Measurements from ENCODE around the gene SGSH. TPM values are rescaled to one million over a fixed set of nuclear protein-coding genes. Genes with fewer than 3 reads are reported as not detected.
"Not testable (repeated sequence)": the region's sequence is repeated elsewhere in the genome, so short reads cannot be mapped to it uniquely, and the experiment has no call there.

Gene SGSH
- total RNA-seq, 1 donor from 2014 or later = 64.8 TPM

GRCh38 chr17:80210348-80211108 is 9.6 kb downstream of the SGSH start:
- no peak for DNase-seq (ENCODE audit: low spot score)

GRCh38 chr17:80209765-80210164 is 10.4 kb downstream of the SGSH start:
- DNase-seq (ENCODE audit: low spot score) = no peak

DNA sequence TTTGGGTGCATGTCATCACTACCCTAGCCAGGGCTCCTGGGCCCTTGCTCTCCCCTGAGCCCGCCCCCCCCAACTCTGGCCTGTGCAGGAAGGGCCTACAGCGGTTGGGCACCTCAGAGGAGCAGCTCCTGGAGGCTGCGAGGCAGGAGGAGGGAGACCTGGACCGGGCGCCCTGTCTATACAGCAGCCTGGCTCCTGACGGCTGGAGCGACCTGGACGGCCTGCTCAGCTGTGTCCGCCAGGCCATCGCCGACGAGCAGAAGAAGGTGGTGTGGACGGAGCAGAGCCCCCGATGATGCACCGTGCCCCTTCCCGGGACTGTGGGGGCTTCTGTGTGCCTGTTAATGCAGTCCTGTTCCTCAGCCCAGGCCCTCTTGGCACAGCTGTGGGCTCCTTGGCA is 12.1 kb downstream of the SGSH start:
- DNase-seq (ENCODE audit: low spot score) = no peak

DNA sequence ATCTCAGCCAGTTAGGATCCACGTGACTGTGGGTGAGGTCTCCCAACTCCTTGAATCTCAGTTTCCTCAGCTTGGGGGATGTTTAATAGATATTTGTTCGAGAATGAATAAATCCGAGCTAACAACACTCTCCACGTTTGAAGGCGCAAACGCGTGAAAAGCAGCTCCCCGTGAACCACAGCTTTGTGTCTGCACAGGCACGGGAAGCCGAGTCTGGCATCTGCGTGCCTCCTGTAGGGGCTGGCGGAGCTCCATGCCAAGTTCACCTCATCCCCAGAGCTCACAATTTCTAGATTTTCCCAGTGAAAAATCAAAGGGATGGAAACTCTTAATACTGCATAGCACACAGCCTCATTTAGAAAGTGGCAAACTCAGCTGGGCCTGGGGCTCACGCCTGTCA is 14.3 kb downstream of the SGSH start:
- no peak for DNase-seq (ENCODE audit: low spot score)

DNA sequence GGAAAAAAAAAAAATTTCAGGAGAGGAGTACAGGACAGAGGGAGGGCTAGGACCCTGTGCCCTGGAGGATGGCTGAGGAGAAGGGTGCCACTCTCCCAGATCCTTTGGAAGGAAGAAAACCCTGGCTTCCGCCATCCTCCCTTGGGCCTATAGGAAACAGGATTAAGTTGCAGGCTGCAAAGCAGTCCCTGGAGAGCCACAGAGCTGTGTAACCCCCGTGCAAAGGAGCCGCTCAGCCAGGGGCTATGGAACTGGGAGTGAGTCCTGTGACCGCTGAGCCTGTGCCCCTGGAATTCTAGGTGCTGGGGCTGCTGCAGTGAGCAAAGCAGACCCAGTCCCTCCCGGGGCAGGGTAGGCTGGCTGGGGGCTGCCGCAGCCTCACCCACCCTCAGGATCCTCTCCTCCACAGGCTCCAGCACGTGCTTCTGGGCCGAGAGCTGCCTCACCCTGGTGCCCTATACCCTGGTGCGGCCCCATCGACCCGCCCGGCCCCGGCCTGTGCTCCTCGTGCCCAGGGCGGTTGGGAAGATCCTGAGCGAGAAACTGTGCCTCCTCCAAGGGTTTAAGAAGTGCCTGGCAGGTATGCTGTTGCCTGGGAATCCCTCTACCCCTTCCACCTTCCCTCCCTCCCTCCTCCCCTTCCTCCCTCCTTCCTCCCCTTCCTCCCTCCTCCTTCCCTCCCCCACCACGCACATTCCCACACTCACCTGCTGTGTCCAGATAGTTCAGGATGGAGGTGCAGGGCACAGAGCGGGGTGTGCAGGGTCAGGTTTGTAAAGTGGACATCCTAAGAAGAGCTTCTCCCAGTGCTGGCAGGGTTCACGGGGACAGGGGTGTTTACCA is 15.3 kb downstream of the SGSH start:
- no peak for DNase-seq (ENCODE audit: low spot score)

- no peak for DNase-seq (ENCODE audit: low spot score)
Observed at GRCh38 chr17:80203471-80203963, 16.6 kb downstream of the SGSH start.

- DNase-seq (ENCODE audit: low spot score) = no peak
Observed at GRCh38 chr17:80202197-80202596, 17.9 kb downstream of the SGSH start.

GRCh38 chr17:80201446-80201845 is 18.7 kb downstream of the SGSH start:
- no peak for DNase-seq (ENCODE audit: low spot score)

DNA sequence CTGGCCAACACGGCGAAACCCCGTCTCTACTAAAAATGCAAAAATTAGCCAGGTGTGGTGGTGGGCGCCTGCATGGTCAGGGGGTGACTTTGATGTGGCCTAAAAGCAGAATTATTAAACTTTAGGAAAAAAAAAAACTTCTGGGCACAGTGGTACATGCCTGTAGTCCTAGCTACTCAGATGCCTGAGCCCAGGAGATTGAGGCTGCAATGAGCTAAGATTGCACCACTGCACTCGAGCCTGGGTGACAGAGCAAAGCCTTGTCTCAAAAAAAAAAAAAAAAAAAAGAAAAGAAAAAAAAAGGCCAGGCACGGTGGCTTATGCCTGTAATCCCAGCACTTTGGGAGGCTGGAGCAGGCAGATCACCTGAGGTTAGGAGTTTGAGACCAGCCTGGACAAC is 20.8 kb downstream of the SGSH start:
- DNase-seq (ENCODE audit: low spot score) = not testable (repeated sequence)

DNA sequence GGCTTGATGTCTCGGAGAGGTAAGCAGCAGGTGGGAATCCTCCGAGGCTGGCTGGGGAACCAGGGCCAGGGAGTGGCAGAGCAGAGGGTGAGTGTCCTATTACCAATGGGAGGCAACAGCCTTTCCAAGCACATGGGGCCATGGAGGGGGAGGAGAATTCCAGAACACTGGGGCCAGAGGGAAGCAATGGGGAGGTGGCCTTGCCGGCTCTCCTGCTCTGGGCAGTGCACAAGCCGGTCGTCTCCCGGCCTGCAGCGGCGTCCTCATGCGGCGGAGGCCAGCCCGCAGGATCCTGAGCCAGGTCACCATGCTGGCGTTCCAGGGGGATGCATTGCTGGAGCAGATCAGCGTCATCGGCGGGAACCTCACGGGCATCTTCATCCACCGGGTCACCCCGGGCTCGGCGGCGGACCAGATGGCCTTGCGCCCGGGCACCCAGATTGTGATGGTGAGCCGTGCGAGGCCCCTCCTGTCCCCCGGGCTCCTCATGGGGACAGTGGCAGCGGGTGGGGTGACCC is 21.9 kb downstream of the SGSH start:
- no peak for DNase-seq (ENCODE audit: low spot score)

DNA sequence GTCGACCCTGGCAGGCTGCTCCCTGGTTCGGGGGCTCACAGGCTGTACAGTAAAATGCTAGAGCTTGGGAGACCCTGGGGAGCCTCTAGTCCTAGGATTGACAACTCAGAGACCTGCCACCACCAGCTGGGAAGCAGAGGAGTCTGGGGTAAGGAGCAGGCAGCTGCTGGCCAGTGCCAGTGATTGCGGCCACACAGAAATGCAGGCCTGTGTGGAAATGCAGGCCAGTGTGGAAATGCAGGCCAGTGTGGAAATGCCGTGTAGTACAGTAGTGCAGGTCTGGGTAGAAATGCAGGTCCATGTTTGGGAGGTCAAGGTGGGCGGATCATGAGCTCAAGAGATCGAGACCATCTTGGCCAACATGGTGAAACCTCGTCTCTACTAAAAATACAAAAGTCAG is 23.5 kb downstream of the SGSH start:
- DNase-seq (ENCODE audit: low spot score) = no peak

DNA sequence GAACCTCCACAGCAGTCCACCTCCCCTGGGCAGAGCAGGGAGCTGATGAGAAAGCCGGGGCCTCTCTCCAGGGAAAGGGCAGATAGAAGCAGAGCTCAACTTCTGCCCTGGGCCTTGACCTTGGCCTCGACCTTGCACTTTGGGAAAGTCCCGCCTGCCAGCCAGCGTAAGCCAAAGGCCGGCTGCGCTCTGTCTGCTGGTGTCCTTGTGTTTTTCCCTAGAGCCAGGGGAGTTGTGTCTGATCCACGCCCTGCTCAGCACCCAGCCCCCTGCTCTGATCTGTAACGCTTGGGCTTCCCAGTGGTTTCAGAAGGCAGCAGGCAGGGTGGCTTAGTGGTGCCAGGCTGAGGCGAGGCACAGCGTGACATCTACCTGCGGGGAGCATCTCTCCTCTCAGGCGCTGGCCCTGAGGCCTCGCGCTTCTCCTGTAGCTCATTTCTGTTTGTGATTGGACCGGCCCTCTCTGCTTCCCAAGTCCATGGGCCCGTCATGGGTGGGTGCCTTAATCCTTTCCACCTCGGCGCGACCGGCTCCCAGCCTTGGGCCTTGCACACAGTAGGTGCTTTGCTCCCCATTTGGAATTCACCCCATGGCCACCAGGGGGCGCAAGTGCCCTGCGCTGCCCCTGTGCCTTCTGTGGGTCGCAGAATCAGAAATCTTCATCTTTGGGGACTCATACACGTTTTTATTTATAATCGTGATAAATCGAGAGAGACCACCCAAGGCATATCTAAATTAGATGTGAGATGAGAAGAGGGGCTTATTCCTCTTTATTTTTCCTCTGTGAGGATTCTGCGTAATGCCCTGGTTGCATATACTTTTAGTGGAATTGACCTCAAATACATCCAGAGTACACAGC is 24.2 kb downstream of the SGSH start:
- no peak for DNase-seq (ENCODE audit: low spot score)

DNA sequence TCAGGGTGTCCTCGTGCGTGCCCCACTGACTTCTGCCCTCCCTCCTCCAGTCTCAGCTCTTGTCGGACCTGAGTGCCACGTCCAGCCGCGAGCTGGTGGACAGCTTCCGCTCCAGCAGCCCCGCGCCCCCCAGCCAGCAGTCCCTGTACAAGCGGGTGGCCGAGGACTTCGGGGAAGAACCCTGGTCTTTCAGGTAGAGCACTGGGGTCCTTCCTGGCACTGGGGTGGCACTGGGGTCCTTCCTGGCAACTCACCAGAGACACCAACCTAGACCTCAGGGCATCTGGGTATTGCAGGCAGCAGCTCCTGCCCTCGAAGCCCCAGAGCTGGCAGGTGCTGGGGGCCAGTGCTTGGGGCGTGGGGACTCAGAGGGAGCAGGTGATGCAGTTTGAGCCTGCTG is 25.0 kb downstream of the SGSH start:
- no peak for DNase-seq (ENCODE audit: low spot score)

GRCh38 chr17:80191865-80192661 is 28.1 kb downstream of the SGSH start:
- DNase-seq (ENCODE audit: low spot score) = peak; percentile 57

DNA sequence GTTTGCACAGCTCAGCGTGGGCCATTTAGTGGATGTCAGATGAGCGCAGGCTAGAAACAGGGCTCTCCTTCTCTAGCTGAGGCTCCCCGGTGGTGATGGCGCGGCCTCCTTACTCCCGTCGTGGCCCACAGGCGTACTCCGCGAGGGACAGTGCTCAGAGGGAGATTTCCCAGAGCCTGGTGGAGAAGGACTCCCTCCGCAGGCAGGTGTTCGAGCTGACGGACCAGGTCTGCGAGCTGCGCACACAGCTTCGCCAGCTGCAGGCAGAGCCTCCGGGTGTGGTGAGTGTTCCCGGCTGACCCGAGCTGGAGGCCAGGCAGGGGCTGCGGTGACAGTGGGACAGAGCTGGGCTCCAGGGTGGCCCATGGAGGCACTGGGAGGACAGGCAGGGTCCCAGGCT is 28.9 kb downstream of the SGSH start:
- no peak for DNase-seq (ENCODE audit: low spot score)

- DNase-seq (ENCODE audit: low spot score) = no peak
Observed at GRCh38 chr17:80190716-80191115, 29.4 kb downstream of the SGSH start.

DNA sequence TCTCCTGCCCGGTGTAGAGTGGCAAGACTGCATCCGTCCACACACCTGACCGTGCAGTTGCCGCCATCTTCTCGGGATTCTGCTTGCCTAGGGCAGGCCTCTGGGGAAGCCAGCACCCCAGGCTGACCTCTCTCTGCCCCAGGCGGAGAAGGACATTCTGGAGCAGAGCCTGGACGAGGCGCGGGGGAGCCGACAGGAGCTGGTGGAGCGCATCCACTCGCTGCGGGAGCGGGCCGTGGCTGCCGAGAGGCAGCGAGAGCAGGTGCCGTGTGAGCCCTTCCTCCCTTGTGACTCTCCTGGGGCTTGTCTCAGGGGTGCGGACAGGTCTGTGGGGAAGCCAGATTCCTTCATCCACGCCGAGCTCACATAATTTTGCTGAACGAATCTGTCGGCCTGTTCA is 30.5 kb downstream of the SGSH start:
- no peak for DNase-seq (ENCODE audit: low spot score)

DNA sequence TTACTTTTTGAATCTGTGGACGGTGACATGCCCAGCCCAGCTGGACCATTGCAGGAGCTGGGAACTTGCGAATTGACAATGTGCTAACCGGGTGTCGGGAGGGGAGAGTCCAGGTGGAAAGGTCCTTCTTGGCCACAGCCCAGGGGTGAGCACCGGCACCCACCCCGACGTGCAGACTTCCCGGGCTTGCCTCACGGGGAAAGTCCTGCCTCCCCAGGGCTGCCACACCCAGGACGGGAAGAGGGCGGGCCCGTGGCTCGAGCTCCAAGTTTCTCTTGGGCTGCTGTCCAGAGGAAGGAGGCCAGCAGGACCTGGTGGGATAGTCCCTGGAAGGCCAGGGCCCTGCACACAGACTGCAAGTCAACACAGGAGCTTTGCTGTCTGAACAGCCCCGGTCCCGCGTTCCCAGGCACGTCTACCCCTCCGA is 32.6 kb downstream of the SGSH start:
- peak; percentile 40 for DNase-seq (ENCODE audit: low spot score)

DNA sequence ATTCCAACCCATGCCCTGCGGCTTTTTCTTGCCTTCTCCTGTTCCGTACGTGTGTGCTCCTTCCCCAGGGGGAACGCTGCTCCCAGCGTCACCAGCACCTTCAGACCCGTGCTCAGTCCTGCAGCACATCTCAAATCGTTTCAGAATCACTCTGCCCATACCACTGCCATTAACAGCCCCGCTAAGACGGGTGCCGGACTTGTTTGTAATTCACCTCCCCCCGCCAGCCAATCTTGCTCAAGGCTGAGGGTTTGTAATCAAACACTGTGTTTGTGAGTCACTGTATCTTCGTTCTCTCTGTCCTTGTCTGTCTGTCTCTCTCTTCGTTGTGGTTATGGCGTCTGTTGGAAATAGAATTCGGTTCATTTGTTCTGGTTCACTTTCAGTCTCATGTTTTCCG is 33.0 kb downstream of the SGSH start:
- DNase-seq (ENCODE audit: low spot score) = no peak

DNA sequence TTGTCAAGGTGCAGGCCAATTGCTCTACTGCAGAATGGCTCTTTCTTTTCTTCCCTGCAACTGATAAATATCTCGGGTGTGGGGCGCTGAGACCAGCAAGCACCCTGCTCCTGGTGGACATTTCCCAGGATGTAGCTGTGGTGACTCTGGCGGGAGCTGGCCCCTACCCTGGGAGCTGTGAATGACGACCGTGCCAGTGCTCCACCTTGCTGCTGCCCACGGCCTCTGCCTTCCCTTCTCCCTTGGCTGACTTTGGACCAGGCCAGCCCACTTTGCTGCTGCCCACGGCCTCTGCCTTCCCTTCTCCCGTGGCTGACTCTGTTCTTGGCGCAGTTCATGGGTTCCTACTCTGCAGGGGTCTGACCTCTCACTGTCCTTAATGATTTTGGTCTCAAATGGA is 34.2 kb downstream of the SGSH start:
- DNase-seq (ENCODE audit: low spot score) = no peak

GRCh38 chr17:80184423-80184714 is 35.8 kb downstream of the SGSH start:
- DNase-seq (ENCODE audit: low spot score) = no peak
